ENCODE results near the gene PXDN.
A peak's percentile ranks its signal among the peaks of the same experiment; 100 is the strongest.
"Not testable (repeated sequence)": the region's sequence is repeated elsewhere in the genome, so short reads cannot be mapped to it uniquely, and the experiment has no call there.

Gene PXDN

DNA sequence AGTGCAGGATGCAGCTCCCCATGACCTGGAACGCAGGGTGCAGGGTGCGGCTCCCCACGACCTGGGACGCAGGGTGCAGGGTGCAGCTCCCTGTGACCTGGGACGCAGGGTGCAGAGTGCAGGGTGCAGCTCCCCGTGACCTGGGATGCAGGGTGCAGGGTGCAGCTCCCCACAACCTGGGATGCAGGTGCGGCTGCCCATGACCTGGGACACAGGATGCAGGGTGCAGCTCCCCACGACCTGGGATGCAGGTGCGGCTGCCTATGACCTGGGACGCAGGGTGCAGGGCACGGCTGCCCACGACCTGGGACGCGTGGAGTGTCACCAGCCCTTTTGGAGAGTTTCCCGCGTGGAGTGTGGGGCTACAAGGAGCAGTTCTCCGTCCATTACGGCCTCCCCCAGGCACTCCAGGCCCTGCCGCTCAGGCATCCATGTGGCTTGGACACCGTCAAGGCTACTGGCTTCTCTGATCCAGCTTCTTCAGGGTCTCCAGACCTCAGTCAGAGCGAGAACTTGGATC lies 38.7 kb downstream of the PXDN start:
- no peak for DNase-seq (ENCODE audit: low spot score)

- DNase-seq (ENCODE audit: low spot score): no peak
These were observed 39.4 kb downstream of the PXDN start for GRCh38 chr2:1704631-1705556.

DNA sequence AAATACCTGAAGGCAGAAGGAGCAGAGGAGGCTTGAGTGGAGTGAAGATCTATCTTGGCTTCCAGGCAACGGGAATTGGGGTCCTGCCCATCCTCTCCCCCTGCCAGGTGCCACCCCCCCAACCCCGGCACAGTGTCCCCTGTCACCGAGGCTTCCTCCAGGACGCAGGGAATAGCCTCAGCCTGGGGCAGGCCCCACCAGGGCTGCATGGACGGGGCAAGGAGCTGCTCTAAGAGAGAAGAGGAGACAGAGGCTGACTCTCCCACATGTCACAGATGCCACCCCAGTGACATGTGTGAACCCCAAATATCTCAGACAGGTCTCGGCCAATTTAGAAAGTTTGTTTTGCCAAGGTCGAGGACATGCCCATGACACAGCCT lies 42.1 kb downstream of the PXDN start:
- DNase-seq (ENCODE audit: low spot score): no peak

GRCh38 chr2:1701556-1702185 lies 42.6 kb downstream of the PXDN start:
- DNase-seq (ENCODE audit: low spot score): no peak

- DNase-seq (ENCODE audit: low spot score): no peak
These were observed 43.3 kb downstream of the PXDN start for GRCh38 chr2:1701020-1701419.

DNA sequence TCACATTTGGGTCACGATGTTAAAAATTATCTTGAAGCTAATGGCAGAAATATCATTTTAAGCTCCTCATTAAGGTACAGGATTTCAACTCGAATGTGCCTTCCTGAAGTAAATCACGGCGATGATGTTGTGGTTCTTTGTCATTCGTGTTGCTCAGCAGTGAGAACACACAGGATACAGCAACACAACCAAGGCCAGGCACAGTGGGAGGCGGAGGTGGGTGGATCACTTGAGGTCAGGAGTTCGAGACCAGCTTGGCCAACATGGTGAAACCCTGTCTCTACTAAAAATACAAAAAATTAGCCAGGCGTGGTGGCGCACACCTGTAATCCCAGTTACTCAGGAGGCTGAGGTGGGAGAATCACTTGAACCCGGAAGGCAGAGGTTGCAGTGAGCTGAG lies 43.9 kb downstream of the PXDN start:
- DNase-seq (ENCODE audit: low spot score): not testable (repeated sequence)

DNA sequence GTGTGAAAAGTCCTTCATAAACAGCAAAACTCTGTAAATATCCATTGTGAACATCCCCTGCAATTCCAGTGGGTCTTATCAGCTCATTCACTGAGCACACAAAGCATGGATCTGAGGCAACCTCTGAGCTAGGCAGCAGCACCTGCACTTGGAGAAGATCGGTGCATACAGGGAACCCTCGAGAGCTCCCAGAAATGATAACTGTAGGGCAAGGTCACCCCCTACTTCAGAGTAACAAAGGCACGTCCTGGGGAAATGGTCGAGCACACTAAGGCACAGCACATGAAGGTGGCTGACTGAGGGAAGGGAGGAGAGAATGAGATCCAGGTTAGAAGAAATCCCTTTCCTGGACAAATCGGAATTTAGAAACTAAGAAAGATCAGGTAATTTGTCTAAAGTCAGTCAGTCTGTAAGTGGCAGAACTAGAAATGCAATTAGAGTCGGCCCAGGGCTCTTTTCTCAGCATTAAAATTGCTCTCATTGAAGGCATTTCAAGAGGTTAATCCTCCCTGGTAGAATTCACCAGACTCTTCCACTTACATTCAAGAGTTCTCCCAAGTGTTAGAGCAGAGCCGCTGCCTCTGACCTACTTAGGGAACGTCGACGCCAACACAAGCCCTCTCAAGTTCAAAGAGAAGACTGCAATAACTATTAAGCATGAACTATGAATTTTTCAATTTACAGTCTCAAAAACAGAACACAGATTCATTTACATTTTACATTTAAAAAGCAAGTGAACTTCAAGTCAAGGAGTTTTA lies 45.9 kb downstream of the PXDN start:
- peak; percentile 38 for DNase-seq (ENCODE audit: low spot score)

DNA sequence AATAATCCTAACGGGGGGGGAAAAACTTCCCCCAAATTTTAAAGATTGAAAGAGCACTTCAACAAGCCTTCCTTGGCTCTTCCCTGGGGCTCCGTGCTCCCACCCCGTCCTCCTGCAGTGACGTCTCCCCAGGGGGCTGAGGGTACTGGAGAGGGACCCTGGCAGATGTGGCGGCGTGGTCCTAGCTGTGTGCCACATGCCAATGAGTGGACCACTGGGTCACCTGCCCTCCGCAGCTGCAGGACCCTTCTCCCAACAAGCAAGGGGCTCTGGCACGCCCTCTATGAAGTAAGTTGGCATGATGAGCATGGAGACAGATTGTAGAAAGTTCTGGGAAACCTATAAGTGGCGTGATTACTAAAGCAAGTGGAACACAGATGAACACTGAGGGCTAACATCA lies 46.7 kb downstream of the PXDN start:
- DNase-seq (ENCODE audit: low spot score): no peak

DNA sequence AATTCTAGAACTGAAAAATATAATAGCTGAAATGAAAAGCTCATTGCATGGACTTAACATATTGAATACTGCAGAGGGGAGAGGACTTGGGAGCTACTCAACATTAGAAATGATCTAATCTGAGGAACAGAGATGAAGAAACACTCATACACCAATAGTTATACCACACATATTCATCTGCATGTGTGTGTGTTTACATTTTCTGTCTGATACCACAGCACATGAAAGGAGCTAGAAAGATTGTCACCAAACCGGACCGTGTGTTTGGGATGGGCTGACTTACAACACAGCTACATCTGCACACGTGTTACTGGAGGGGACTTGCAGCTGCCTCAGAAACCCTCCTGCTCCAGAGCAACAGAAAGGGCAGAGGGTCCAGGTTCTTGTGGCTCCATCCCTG lies 47.8 kb downstream of the PXDN start:
- no peak for DNase-seq (ENCODE audit: low spot score)

- DNase-seq (ENCODE audit: low spot score): no peak
These were observed 49.7 kb downstream of the PXDN start for GRCh38 chr2:1694371-1695271.

- no peak for DNase-seq (ENCODE audit: low spot score)
These were observed 50.6 kb downstream of the PXDN start for GRCh38 chr2:1693723-1694122.

DNA sequence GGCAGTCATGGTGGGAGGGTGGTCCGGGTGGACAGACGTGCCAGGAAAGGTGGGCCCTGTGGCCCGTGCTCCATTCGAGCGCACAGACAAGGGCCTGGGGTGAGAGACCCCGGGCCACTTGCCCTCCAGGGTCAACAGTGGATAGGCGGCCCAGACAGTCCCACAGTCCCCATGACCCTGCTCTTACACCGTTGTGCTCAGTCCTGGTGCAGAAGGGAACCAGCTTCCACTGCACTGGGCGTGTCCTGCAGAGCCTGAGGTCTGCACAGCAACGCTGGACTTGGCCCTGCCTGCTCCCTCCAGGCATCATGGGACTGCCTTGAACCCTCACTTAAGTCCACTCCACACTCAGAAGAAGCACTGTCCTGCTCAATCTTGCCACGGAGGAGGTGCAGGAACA lies 52.0 kb downstream of the PXDN start:
- DNase-seq (ENCODE audit: low spot score): no peak

GRCh38 chr2:1691366-1691765 lies 52.9 kb downstream of the PXDN start:
- DNase-seq (ENCODE audit: low spot score): no peak

GRCh38 chr2:1690056-1690775 lies 54.1 kb downstream of the PXDN start:
- no peak for DNase-seq (ENCODE audit: low spot score)

- DNase-seq (ENCODE audit: low spot score): no peak
These were observed 55.5 kb downstream of the PXDN start for GRCh38 chr2:1688859-1689258.

- DNase-seq (ENCODE audit: low spot score): no peak
These were observed 56.2 kb downstream of the PXDN start for GRCh38 chr2:1688161-1688560.

- DNase-seq (ENCODE audit: low spot score): no peak
These were observed 57.1 kb downstream of the PXDN start for GRCh38 chr2:1687254-1687653.

DNA sequence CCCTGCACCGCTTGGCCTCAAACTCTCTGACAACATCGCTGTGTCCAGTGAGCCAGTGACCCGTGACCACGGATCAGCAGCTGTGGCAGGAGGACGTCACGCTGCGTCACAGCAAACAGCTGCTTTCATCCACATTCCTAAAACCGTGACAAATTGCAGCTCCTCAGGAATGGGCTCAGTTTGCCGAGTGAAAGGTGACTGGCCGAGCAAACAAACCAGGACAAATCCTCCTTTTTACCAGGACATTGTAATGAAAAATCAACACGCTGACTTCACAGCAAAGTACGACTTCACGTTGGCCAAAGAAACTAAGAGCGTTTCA lies 57.6 kb downstream of the PXDN start:
- no peak for DNase-seq (ENCODE audit: low spot score)

DNA sequence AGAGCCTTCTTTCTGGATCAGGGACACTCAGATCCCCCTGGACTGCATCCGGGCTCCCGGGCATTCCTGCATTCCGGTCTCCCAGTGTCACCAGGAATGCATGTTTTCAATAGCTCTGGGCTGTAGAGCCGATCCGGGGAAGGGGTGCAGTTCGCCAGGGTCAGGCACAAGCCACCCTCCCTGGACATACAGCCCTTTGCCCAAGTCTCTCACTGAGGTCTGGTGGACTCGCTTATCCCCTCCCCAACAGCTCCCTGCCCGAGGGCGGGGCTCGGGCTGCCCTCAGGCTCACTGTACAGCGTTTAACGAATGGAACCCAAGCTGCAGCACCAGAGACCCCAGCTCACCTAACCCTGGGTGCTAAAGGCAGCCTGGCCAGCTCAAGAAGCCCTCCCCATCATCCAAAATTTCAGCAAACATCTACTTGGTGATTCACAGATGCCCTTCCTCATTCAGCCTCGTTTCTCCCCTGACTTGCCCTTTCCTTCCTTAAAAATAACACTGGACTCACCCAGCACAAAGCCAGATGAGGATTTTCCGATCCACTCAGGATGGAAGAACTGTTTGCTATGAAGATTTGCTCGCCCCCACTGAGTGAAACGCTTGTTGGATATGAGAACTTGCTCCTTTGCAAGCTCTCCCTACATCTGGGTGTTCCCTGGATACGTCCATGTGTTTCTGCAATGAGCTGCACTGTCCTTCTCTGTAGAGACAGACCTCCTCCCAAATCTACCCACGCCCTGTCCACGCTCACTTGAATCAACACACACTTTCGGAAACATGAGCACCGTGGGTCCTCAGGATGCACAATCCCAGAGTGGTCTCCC lies 58.1 kb downstream of the PXDN start:
- no peak for DNase-seq (ENCODE audit: low spot score)

Data from putamen (tissue), 1 donor.